ENCODE results near the gene NKX2-3. TPM values are rescaled to one million over a fixed set of nuclear protein-coding genes. Genes with fewer than 3 reads are reported as not detected.

NKX2-3 gene
- total RNA-seq, 4 donors from 2014 or later = 4.9 to 19.0 (median 8.7) TPM

GRCh38 chr10:99527526-99528493 lies 4.9 kb upstream of the NKX2-3 start:
- Histone ChIP-seq H3K4me3 (peak overlapping the region in 3 of 4 donors; percentile 18 to 59 (median 35)), H3K4me1 (peaks cover 0 to 34% (median 0%) of the 10 kb centered on the region in 4 donors)
- DNase-seq = no peak

DNA sequence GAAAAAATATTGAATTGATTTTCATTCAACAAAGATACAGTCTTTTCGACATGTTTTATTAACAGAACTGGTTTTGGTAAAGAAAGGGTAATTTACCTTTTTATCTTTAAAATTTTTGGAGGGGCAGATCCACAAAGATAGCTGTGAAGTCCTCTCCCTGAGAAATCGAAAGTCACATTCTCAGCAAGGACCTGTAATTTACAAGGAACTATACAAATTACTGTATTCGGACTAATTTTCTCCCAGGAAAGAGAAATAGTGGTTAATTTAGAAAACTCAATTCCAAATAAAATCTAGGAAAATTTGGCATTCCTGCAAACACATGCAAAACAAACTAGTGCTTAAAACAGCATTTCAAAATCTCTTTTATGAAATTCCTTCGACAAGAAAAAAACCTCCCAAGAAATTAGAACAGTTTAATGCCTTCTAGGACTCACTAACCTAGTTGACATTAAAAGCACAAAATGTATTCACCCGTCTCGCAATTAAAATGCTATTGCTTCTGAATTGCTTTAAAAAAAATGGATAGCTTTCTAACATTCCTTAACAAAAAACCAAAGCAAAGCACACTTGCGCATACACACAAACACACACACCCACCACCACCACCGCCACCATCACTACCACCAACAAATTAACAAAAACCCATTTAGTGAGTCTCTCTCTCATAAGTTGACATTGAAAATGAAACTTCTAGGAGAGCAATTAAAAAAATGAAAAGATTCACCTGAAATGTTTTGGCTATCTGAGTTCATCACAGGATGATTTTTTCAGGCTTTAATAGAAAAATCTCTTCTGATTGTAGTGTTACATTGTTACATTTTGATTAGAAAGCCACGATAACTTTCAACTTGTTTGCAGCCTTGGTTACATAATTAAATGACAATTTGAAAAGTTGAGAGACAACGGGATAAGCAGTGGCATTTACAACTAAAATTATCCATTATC lies 4.0 kb upstream of the NKX2-3 start:
- no peaks in the 10 kb centered on the region for H3K9me3 ChIP-seq
- peak overlapping the region in 3 of 4 donors; percentile 75 to 92 (median 84) for H3K27ac ChIP-seq
- no peaks in the 10 kb centered on the region for H3K36me3 ChIP-seq
- peaks cover 0 to 5% of the 10 kb centered on the region in 2 donors for H3K27me3 ChIP-seq
- no peak for TF ChIP-seq POLR2A (IDR thresholded peaks at IDR 0.05)
- TF ChIP-seq, protein P1, sequence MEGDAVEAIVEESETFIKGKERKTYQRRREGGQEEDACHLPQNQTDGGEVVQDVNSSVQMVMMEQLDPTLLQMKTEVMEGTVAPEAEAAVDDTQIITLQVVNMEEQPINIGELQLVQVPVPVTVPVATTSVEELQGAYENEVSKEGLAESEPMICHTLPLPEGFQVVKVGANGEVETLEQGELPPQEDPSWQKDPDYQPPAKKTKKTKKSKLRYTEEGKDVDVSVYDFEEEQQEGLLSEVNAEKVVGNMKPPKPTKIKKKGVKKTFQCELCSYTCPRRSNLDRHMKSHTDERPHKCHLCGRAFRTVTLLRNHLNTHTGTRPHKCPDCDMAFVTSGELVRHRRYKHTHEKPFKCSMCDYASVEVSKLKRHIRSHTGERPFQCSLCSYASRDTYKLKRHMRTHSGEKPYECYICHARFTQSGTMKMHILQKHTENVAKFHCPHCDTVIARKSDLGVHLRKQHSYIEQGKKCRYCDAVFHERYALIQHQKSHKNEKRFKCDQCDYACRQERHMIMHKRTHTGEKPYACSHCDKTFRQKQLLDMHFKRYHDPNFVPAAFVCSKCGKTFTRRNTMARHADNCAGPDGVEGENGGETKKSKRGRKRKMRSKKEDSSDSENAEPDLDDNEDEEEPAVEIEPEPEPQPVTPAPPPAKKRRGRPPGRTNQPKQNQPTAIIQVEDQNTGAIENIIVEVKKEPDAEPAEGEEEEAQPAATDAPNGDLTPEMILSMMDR (IDR thresholded peaks at IDR 0.05) = no peak
- peaks cover 0 to 24% (median 0%) of the 10 kb centered on the region in 4 donors for H3K4me1 ChIP-seq
- peak overlapping the region in 2 of 4 donors; percentile 15 to 59 for H3K4me3 ChIP-seq
- DNase-seq = no peak

More at GRCh38 chr10:99527526-99528493, 4.9 kb upstream of the NKX2-3 start:
- Histone ChIP-seq H3K9me3 (no peaks in the 10 kb centered on the region), H3K27ac (peak overlapping the region; percentile 64 to 92 (median 76)), H3K27me3 (peaks cover 0 to 2% of the 10 kb centered on the region in 2 donors), H3K36me3 (no peaks in the 10 kb centered on the region)
- TF ChIP-seq, protein P1 (IDR thresholded peaks at IDR 0.05) = no peak
- no peak for TF ChIP-seq POLR2A (IDR thresholded peaks at IDR 0.05)

DNA sequence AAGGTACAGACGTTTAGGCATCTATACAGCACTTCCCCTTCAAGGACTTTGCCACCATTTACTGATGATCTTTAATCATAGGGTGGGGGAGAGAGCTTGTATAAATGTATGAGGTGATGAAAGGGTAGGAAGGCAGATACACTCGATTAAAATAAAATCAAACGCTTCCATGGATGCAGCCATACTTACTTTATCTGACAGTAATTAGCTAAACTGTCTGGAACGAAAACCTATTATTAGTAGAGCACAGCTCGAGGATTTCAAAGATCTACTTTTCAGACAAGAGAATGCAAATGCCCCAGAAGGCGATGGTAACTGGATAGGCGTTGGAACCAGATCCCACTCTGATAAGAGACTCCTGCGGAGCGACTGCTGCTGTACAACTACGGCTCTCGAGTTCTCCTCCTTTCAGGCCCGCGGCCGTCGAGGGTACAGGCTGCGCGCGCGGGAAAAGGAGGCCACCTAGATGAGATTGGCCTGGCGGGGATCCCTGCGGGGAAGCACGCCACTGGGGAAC lies 3.1 kb upstream of the NKX2-3 start:
- H3K27me3 ChIP-seq = peaks cover 0 to 7% of the 10 kb centered on the region in 2 donors
- no peaks in the 10 kb centered on the region for H3K9me3 ChIP-seq
- peak overlapping the region; percentile 70 to 92 (median 80) for H3K27ac ChIP-seq
- TF ChIP-seq, protein P1 (IDR thresholded peaks at IDR 0.05) = no peak
- no peak for TF ChIP-seq POLR2A (IDR thresholded peaks at IDR 0.05)
- no peak for DNase-seq
- peaks cover 0 to 22% (median under 1%) of the 10 kb centered on the region in 4 donors for H3K4me1 ChIP-seq
- H3K4me3 ChIP-seq = peak overlapping the region; percentile 34 to 59 (median 48)
- no peaks in the 10 kb centered on the region for H3K36me3 ChIP-seq

DNA sequence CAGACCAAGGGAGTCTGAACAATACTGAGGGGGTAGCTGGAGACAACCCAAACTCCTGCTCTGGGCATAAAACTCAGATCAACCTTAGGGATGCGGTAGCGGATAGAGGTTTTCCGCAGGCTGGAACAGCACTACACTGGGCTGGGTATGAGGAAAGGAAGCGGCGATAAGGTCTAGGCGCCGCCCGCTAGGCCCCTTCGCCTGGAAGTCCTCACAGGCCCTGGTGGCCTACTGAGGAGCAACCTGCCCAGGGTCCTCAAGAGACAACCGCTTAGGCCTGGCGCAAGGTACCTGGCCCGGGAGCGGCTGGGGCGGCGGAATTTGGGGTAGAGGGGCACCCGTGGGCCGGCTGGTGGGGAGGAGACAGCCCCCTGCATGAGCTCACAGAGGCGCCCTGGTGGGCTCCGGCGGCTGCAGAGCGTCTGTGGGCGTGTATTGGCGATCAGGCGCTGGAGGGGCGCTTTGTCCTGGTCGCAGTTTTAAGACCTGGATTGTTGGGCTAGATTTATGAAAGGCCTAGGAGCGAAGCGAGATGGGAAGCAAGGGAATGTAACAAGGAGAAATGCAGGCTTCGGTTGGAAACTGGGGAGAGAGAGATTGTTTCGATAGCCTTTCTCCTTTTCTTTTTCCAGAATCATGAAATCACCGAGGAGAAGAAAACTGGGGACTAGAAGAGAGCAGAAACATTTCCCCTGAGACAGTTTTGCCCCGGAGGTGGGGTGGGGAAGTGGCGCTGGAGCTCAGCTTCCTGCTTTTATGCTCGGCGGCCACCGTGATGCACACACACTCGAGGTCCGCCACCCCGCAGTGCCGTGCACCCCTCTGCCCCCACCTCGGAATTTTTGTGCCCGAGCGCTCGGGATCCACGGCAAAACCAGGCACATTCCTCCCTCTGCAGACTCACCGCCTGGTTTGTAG lies 2.4 kb upstream of the NKX2-3 start:
- Histone ChIP-seq H3K4me1 (peaks cover 0 to 27% (median 3%) of the 10 kb centered on the region in 4 donors), H3K4me3 (peak overlapping the region; percentile 34 to 59 (median 48)), H3K27me3 (peaks cover 0 to 13% of the 10 kb centered on the region in 2 donors), H3K27ac (peak overlapping the region; percentile 70 to 92 (median 80)), H3K9me3 (no peaks in the 10 kb centered on the region), H3K36me3 (no peaks in the 10 kb centered on the region)
- TF ChIP-seq POLR2A (IDR thresholded peaks at IDR 0.05) = no peak
- TF ChIP-seq, protein P1 (IDR thresholded peaks at IDR 0.05) = no peak
- no peak for DNase-seq

All from Peyer's patch (tissue), 4 donors.